ENCODE results near the gene AMN.
"Not testable (repeated sequence)": the region's sequence is repeated elsewhere in the genome, so short reads cannot be mapped to it uniquely, and the experiment has no call there.

AMN gene

DNA sequence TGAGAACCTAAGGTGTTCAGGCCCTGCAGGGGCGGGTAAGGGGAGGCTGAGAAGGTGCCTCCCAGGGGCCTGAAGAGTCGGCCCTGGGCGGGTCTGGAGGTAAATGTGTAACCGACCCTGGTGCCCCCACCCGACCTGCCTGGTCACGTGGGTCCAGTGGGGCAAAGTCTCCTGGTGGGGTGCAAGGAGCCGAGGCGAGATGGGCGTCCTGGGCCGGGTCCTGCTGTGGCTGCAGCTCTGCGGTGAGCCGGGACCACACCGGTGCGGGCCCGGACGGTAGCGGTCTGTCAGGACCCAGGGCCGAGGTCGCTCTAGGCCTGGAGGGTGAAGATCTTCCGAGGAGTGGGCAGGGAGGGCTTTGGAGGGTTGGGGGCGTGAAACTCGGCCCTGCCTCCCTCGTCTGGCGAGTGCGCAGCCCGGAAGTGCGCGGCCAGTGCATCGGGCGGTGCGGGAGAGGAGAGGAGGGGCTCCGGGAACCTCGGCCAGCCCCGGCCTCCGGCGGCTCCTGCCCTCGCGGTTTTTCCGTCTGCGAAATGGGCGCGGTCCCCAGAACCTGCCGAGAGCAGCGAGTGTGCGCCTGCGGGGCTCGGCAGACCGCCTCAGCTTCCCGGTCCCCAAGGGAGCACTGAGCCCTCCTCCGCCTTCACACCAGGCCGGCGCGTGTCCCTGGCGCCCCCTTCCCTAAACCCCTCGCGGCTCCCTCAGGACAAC, at the start of gene AMN:
Gene AMN, plus strand, starts transcription at position 174 of the 711 bp plus-strand sequence. Its CDS starts 26 bp downstream, at position 200.
- in situ Hi-C loops (cut with MboI; ENCODE audit: low sequenced_read_pairs), result no loop called here

DNA sequence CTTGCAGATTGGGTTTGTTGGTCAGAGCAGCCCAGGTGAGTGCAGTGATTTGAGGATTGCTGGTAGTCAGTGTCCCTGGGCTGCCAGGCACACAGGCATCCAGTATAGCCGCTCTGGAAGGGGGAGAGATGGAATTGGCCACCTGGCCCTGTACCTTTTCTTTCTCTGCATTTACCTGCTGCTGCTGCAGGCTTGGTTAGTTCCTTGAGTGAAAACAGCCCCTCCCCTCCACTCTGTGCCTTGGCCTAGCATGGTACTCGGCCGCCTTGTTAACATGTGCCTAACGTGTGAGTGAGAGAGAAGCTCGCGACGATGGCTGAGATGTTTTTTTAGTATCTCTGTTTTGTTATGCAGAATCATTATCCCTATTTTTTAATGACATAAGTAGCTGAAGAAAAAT, 49.3 kb upstream of the AMN start:
- in situ Hi-C loops (cut with MboI; ENCODE audit: low sequenced_read_pairs), result no loop called here

DNA sequence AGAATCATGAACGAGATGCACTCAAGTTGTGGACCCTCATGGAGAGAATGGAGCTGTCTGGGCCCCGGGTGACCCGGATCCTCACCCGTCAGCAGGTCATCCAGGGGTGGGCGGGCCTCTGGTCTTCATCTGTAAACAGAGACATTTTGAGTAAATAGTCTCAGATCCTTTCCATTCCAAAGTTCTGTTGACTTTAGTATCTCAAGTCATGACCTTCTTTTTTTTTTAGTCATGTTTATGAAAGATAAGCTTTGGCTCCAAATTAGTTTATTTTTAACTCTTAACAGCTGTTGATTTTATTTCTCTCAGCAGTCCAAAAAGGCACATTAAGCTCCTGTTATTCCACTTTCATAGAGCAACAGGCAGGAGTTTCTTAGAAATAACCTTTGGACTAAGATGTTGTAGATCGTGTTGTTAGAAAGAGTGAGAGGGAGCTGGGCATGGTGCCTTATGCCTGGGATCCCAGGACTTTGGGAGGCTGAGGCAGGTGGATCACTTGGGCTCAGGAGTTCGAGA, 48.9 kb upstream of the AMN start:
- in situ Hi-C loops (cut with MboI; ENCODE audit: low sequenced_read_pairs), result no loop called here

DNA sequence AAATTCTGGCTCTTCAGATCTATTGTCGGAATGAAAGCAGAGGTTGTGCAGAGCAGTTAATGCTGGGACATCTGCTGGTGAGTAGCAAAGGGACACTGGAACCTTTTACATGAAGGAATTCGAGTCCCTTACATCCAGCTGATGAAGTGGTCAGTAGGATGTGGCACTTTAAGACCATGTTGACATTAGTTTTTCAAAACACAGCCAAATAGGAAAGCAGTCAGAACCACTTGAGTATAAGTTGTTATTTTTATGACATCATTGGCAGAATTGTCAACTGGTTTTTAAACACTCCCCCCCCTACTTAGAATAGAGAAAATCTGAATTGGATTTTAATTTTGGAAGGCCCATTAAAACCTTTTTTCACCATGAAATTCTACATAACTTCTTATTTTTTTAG, 46.8 kb upstream of the AMN start:
- in situ Hi-C loops (cut with MboI; ENCODE audit: low sequenced_read_pairs), result no loop called here

DNA sequence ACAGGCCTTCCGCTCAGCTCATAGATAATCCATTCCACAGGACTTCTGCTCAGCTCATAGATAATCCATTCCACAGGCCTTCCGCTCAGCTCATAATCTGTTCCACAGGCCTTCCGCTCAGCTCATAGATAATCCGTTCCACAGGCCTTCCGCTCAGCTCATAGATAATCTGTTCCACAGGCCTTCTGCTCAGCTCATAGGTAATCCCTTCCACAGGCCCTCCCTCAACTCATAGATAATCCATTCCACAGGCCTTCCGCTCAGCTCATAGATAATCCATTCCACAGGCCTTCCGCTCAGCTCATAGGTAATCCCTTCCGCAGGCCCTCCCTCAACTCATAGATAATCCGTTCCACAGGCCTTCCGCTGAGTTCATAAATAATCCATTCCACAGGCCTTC, 45.0 kb upstream of the AMN start:
- in situ Hi-C loops (cut with MboI; ENCODE audit: low sequenced_read_pairs), result not testable (repeated sequence)

DNA sequence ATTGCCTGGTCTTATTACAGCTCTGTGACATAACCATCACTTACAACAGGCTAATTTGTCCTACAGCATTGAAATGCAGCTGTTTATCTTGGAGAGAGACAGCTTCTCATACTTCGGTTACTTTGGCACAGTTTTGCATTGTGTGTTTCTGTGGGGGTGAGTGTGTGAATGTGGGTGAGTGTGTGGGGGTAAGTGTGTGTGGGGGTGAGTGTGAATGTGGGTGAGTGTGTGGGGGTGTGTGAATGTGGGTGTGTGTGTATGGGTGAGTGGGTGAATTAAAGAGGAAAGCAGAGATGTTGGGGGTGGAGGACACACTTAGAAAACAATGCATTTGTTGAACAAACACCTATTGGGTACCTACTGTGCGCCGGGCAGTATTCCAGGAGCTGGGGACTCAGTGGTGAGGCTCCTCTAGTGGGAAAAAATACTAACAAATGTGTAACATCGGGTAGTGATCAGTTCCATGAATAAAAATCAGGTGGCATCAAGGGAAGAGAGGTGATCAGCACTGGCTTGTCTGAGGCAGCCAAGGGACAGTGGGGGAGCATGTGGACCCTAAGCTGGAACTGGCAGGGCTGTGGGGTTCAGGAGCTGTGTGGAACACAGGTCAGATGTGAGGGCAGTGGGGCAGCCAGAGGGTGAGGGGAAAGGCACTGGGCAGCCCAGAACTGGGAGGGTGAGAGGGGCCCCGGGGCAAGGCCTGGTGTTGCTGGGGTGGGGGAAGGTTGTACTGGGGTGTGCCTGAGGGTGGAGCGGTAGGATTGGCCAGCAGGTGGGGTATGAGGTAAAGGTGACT, 44.1 kb upstream of the AMN start:
- in situ Hi-C loops (cut with MboI; ENCODE audit: low sequenced_read_pairs), result no loop called here

DNA sequence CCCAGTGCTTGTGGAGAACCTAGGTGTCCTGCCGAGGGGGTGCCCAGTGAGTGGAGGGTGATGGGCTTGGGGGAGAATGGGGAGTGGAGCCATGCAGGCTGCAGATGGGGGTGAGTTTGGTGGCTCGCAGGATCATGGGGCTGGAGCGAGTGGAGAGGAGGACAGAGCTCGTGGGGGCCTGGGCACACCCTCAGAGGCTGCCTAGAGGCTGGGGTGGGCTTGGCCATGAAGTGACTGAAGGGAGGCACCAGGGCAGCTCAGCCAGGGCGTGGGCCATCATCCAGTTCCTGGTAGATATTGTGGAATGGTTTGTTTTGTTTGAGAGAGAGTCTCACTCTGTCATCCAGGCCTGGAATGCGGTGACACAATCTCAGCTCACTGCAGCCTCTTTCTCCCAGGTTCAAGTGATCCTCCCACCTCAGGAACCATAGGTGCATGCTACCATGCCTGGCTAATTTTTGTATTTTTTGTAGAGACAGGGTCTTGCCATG, 43.4 kb upstream of the AMN start:
- in situ Hi-C loops (cut with MboI; ENCODE audit: low sequenced_read_pairs), result no loop called here

DNA sequence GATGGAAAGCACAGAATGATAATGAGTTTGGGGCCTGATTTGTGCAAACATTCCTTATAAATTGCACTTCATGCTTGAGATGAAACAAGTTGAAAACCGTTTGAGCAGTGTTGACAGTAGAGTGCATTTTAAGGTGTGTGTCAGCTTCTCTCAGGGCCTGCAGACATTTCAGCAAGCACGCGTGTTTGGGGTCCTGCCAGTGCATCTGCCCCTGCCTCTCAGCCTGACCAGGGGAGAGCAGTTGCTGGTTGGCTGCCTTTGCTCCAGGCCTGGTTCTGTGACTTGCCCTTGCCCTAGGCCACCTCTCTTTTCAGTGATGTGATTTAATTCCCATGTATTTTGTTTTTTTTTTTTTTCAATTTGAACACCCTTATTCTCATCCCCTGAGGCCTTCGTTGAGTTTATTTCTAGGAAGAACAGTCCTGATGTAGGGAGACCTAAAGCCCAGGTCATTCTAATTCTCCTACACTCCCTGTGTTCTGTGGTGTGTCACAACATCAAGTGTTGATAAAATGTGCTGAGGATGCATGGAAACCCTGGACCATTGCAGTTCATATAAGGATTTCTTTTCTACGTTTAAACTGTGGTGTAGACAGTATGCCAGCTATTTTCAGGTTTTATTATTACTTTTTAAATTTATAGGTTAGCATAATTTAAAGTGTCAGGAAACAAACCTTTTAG, 40.1 kb upstream of the AMN start:
- in situ Hi-C loops (cut with MboI; ENCODE audit: low sequenced_read_pairs), result no loop called here

DNA sequence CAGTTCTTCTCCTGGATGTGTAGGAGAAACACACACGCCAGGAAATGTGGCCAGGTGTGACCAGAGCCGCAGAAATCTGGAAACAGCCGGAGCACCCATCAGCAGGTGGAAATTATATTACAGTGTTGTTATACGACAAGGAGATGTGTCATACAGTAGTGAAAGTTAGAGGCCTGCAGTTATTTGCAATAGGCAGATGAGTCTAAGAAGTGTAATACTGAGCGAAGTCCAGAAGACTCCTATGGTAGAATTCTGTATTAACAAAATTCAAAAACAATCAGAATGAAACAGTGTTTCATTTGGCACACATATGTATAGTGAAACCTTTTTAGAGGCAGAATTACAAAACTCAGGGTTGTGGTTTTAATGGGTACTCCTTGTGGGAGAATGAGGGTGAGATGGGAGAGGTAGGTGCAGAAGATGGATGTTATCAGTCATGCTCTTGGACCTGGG, 39.3 kb upstream of the AMN start:
- in situ Hi-C loops (cut with MboI; ENCODE audit: low sequenced_read_pairs), result no loop called here

DNA sequence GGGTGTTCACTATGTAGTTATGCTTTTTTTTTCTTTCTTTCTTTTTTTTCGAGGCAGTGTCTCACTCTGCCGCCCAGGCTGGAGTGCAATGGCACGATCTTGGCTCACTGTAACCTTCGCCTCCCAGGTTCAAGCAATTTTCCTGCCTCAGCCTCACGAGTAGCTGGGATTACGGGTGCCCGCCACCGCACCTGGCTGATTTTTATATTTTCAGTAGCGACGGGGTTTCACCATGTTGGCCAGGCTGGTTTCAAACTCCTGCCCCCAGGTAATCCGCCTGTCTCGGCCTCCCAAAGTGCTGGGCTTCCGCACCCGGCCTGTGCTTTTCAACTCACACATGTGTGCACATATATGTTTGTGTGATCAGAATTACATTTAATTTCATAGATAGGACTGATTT, 38.9 kb upstream of the AMN start:
- in situ Hi-C loops (cut with MboI; ENCODE audit: low sequenced_read_pairs), result no loop called here

DNA sequence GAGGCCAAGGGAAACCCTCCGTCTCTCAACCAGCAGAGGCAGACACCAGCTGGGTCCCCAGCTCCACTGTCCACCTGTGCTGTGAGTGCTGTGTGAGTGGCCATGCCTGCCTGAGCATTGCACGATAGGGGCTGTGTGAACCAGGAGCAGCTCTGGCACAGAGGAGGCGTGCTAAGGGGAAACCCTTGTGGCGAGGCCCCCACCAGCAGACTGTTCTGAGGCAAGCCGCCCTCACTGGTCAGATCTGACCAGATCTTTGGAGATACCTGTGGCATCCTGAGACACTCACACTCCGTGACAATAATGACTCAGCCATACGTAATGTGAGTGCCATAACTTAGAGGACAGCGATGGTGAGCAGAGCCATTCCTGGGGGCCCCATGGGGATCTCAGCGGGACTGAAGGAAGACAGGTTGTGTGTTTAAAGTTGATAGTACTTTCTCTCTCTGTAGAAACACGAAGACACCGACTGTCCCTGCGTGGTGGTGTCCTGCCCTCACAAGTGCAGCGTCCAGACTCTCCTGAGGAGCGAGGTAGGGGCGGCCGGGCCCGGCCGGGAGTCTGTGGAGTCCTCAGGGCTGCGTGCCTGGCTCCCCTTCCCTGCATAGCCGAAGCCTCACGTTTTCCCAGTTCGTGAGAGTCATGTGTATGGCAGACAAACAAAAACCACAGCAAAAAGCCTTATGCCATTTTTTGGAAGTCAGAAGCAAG, 36.6 kb upstream of the AMN start:
- in situ Hi-C loops (cut with MboI; ENCODE audit: low sequenced_read_pairs), result no loop called here

DNA sequence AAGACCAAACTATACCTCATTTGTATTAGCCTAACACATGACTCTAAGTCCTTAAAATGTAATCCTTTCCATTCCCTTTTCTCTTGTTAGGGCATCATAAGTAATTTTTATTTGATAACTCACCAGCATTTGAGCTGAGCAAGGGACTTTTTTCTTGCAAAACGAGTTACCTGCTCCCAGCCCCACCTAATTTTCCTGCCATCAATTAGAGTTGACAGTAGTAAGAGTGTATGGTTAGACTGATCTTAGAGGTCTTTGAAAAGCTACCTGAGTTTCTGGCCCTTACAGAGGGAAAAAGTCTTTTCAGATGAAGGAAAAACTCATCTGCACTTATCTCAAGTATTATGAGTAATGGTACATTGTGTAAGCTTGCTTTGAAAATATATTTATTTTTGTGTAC, 33.7 kb upstream of the AMN start:
- in situ Hi-C loops (cut with MboI; ENCODE audit: low sequenced_read_pairs), result no loop called here

DNA sequence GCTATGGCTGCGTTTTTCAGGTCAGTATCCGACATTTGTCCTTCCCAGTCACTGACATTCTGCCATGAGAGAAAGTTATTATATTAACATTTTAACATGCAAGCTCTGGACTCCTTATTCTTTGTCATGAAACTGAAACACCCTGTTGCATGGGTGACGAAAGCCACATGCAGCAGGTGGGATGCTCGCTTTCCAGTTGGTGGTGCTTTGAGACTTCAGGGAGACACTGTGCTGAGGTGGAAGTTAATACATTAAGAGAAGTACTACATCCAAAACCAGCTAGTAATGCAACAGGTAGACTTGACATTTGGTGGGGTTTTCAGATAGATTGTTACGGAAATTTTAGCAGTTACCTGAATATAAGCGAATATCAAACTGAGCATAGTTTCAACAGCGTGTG, 32.8 kb upstream of the AMN start:
- in situ Hi-C loops (cut with MboI; ENCODE audit: low sequenced_read_pairs), result no loop called here

DNA sequence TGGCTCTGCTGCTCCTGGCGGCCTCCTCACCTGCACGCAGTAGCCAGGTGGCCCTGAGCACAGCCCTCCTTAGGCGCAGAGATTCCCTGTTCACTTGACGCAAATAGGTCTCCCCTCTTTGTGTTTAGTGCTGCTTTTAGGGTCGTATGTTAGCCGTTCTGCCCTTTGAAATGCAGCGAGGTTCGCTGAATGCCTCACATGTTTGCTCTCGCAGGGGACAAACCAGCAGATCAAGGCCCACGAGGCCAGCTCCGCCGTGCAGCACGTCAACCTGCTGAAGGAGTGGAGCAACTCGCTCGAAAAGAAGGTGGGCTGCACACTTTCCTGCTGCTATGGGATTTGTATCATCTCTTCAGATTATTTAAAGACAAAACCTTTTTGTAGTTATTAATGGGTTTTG, 31.4 kb upstream of the AMN start:
- in situ Hi-C loops (cut with MboI; ENCODE audit: low sequenced_read_pairs), result no loop called here

DNA sequence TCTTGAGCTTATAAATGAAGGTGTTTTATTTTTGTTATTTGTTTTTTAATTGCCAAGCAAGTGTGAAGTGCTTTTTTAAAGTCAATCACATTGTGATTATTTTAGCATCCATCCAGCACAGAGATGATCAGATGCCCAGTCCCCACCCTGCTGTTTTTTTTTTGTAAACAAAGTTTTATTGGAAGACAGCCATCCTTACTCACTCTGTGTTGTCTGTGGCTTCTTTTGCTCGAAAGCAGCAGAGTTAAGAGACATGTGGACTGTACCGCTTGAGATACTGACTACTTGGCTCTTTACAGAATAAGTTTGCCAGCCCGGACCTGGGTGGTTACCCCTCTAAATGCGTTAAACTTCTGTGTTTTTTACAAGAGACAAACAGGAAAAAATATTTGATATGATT, 30.9 kb upstream of the AMN start:
- in situ Hi-C loops (cut with MboI; ENCODE audit: low sequenced_read_pairs), result no loop called here

DNA sequence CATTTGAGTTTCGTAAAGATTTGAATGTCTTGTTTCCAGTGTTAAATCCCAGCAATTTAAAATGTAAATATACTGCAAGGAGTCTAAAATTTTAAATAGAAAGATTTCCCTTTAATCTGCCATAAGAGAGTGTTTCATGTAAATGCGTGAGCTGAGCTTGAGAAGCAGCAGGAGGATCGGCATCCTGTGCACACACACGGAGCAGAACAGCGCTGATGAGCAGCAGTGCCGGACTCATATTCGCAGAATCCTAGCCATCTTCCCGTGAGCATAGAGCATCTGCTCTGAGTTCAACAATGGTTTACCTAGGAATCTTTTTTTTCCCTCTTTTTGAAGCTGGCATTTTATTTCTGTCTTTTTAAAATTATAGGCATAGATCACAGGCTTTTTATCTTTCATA, 29.8 kb upstream of the AMN start:
- in situ Hi-C loops (cut with MboI; ENCODE audit: low sequenced_read_pairs), result no loop called here

DNA sequence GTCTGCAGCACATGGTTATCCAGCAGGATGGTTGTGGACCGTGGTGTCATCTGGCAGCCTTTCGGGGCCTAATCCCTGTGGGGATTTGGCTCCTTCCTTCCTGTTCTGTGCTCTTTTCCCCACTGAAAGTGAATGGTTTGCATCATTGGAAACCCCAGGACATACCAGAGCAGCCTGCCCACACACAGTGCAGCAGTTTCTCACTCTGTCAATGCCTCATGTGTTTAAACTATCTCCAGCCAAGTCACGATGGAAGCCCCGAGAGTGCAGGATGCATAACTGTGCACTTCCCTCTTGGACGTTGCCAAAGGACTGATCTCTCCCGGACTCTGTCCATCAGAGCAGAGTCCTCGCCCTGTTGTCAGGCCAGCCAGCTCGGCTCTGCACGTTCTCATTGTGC, 29.0 kb upstream of the AMN start:
- in situ Hi-C loops (cut with MboI; ENCODE audit: low sequenced_read_pairs), result no loop called here

DNA sequence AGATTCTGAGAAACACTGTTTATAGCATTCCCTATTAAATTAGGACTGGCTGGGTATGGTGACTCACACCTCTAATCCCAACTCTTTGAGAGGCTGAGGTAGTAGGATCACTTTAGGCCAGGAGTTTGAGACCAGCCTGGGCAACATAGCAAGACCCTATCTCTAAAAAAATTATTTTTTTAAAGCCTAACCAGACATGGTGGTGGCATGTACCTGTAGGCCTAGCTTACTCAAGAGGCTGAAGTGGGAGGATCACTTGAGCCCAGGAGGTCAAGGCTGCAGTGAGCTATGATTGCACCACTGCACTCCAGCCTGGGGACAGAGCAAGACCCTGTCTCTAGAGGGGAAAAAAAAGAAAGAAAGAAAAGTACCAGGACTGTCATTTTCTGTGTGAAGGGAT, 25.7 kb upstream of the AMN start:
- in situ Hi-C loops (cut with MboI; ENCODE audit: low sequenced_read_pairs), result not testable (repeated sequence)

DNA sequence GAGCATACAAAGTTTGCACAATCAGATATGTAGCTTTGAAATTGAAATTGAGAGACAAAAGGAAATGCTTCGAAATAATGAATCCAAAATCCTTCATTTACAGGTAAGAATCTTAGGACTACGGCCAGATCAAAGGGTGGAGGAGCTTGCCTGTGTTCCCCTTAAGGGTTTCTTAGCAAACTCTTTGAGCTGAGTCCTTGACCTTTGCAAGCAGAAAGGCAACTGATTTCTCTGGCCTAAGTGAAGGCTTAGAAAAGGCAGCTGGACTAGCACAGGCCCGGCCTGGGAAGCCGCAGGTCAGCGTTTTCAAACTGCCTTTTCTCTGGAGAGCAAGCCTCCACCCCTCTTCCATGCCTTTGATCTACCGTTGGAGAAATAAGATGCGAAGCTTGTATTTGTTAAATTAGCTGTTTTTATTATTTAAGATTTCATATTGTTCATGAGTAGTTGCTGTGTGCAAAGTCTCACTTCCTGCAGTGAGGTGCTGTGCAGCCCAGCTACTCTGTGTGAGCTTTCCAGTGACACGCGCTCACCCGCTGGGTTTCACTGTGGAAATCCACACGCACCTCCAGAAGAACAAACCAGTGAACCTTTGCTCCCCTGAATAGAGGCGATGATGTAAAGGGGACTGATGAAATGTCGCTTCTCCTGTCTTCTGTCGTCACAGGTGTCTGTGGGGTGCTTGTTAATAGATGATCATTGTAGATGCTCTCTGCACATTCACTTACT, 25.0 kb upstream of the AMN start:
- in situ Hi-C loops (cut with MboI; ENCODE audit: low sequenced_read_pairs), result no loop called here

DNA sequence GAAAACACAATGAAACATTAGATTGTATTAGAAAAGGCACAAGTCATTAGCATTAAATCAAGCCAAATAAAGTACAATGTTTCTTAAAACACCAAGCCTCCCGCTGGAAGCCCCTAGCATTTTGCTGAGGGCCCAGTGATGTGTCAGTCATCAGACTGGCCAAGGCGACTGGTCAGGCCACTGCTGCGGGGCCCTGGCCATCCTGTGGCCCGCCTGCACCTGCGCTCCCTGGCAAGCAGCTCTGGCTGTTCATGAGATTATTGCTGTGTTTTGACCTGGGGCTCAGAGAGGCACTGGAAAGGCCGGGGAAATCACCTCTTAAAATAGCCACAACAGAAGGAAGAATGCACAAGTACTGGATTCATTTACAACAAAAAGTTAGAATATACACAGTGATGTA, 24.2 kb upstream of the AMN start:
- in situ Hi-C loops (cut with MboI; ENCODE audit: low sequenced_read_pairs), result no loop called here
